ENCODE results near the gene GAGE10. TPM values are rescaled to one million over a fixed set of nuclear protein-coding genes. Genes with fewer than 3 reads are reported as not detected.

Gene GAGE10
- total RNA-seq, 1 experiment from 2014 or later, result not detected

GRCh38 chrX:49272421-49272820 lies 31.0 kb upstream of the GAGE10 start:
- H3K4me1 ChIP-seq (ENCODE audit: control insufficient read depth in 1 of 2, insufficient read depth in 2 of 2, low read length in 2 of 2), result peaks cover 8 to 24% of the 10 kb centered on the region in 2 experiments
- no TSS peak for BruUV-seq (replicated peaks)
- peaks cover 3% of the 10 kb centered on the region; the same call in 1 of the 2 replicates for H3K79me2 ChIP-seq (ENCODE audit: insufficient read depth, low read length)
- ChIA-PET CTCF (no interaction called here), RAD21 (ENCODE audit: low non-redundant PET in 1 of 2, low total read pairs in 2 of 2, uncharacterized antibody in 2 of 2, unreplicated experiment in 2 of 2) (no interaction called here), POLR2A (no interaction called here)
- intact Hi-C loops (cut with micrococcal nuclease), result no loop called here
- H3K9me3 ChIP-seq (ENCODE audit: control insufficient read depth in 1 of 2, insufficient read depth in 1 of 2, low read depth in 1 of 2, low read length in 2 of 2), result no peaks in the 10 kb centered on the region
- no peaks in the 10 kb centered on the region for H3K36me3 ChIP-seq (ENCODE audit: control insufficient read depth in 1 of 2, insufficient read depth in 2 of 2, low read length in 2 of 2)
- DNase-seq (ENCODE audit: low read depth, low spot score) (no peak), ATAC-seq (no peak)
- no peak overlapping the region for H3K4me3 ChIP-seq (replicated peaks in 1 of 2; ENCODE audit: low read depth in 1 of 2, low read length in 2 of 2)
- no peak overlapping the region for H3K9ac ChIP-seq (ENCODE audit: low read length)
- H3K9me2 ChIP-seq (ENCODE audit: insufficient read depth), result no peaks in the 10 kb centered on the region
- TF ChIP-seq POLR2A (IDR thresholded peaks at IDR 0.05; ENCODE audit: borderline replicate concordance, extremely low read depth, insufficient read depth, insufficient read length), result no peak
- no peak for TF ChIP-seq ELF1 (IDR thresholded peaks at IDR 0.05; ENCODE audit: borderline replicate concordance, low read depth)
- no peak for TF ChIP-seq TCF7L2 (IDR thresholded peaks at IDR 0.05; ENCODE audit: borderline replicate concordance, extremely low read depth, insufficient read depth, insufficient read length)
- TF ChIP-seq CEBPB (IDR thresholded peaks at IDR 0.05; ENCODE audit: low read depth), result no peak
- TF ChIP-seq JUND (IDR thresholded peaks at IDR 0.05), result no peak
- no peak for TF ChIP-seq YY1 (IDR thresholded peaks at IDR 0.05; ENCODE audit: extremely low read depth, insufficient replicate concordance, low read depth, low read length)
- no peak for TF ChIP-seq EZH2 (IDR thresholded peaks at IDR 0.05)
- no peak for TF ChIP-seq ATF3 (IDR thresholded peaks at IDR 0.05)
- TF ChIP-seq REST (IDR thresholded peaks at IDR 0.05; ENCODE audit: low read depth), result no peak
- no peak for TF ChIP-seq ZFX (IDR thresholded peaks at IDR 0.05)
- no peak for TF ChIP-seq CTCF (IDR thresholded peaks at IDR 0.05 in 2 of 3, conservative IDR thresholded peaks at IDR 0.05 in 1 of 3; ENCODE audit: borderline replicate concordance in 1 of 3, insufficient read depth in 1 of 3, low read depth in 2 of 3, low read length in 2 of 3)
- TF ChIP-seq ZNF274 (IDR thresholded peaks at IDR 0.05; ENCODE audit: low read depth, low read length), result no peak
- no peak for TF ChIP-seq SRF (IDR thresholded peaks at IDR 0.05; ENCODE audit: low read depth)
- no peak for TF ChIP-seq EZH2phosphoT487 (IDR thresholded peaks at IDR 0.05; ENCODE audit: borderline replicate concordance)
- TF ChIP-seq RAD21 (IDR thresholded peaks at IDR 0.05; ENCODE audit: low read depth), result no peak
- no peak for TF ChIP-seq EGR1 (IDR thresholded peaks at IDR 0.05; ENCODE audit: low read depth)
- TF ChIP-seq SP1 (IDR thresholded peaks at IDR 0.05; ENCODE audit: low read depth), result no peak
- TF ChIP-seq POLR2AphosphoS5 (IDR thresholded peaks at IDR 0.05; ENCODE audit: low read depth, low read length), result no peak
- no peaks in the 10 kb centered on the region for H3K27me3 ChIP-seq (ENCODE audit: insufficient read depth, low read length)
- no peaks in the 10 kb centered on the region for H4K20me1 ChIP-seq (ENCODE audit: insufficient read depth)
- no peak overlapping the region for H2AFZ ChIP-seq (ENCODE audit: low read depth, low read length, poor library complexity, severe bottlenecking)
- H3K27ac ChIP-seq (ENCODE audit: low read depth, low read length), result no peak overlapping the region
- no peak overlapping the region for H3K4me2 ChIP-seq (ENCODE audit: low read length)
